GM12801 (cell line): ENCODE results near the gene OTUB2.

Source experiments
- CTCF ChIP-seq: IDR thresholded peaks from one replicate; pipeline ENCODE4 v1.5.1; 2011; ENCODE audit warnings: control low read depth; ENCODE audit not compliant: insufficient read length; ENCODE audit errors: extremely low read depth

OTUB2 gene

GRCh38 chr14:94030571-94030970 is 4.4 kb downstream of the OTUB2 start:
- TF ChIP-seq CTCF, result no peak

- TF ChIP-seq CTCF, result no peak
These were observed 5.2 kb downstream of the OTUB2 start for GRCh38 chr14:94031161-94031882.

GRCh38 chr14:94031883-94032279 is 5.7 kb downstream of the OTUB2 start:
- no peak for TF ChIP-seq CTCF

GRCh38 chr14:94034886-94035285 is 8.7 kb downstream of the OTUB2 start:
- TF ChIP-seq CTCF, result no peak

GRCh38 chr14:94036313-94037167 is 10.4 kb downstream of the OTUB2 start:
- TF ChIP-seq CTCF, result no peak

GRCh38 chr14:94037954-94038353 is 11.8 kb downstream of the OTUB2 start:
- TF ChIP-seq CTCF, result no peak

GRCh38 chr14:94038510-94038909 is 12.4 kb downstream of the OTUB2 start:
- TF ChIP-seq CTCF, result no peak
